Right lung (tissue), 10 donors: ENCODE results near the gene PSMC6. TPM values are rescaled to one million over a fixed set of nuclear protein-coding genes. Genes with fewer than 3 reads are reported as not detected.

Experiments used
- DNase-seq, 2 donors: peaks; one replicate each; pipeline ENCODE4 v3.0.0-alpha.2; 2013
- long read RNA-seq, 8 donors: transcript quantifications; one replicate each; lab custom pipeline, GENCODE V29; 2026
- polyA plus RNA-seq, 5 donors: library from polyadenylated mRNA; unstranded; fragments of 120-200 nt; gene quantifications; one replicate each; pipeline versions ENCODE4 v1.2.1 to v1.2.3, GENCODE V29; 2013; ENCODE audit warnings: inconsistent platforms in 1 of 5, low replicate concordance in 1 of 5; ENCODE audit not compliant: insufficient read length in 5 of 5, insufficient read depth in 1 of 5

Gene PSMC6
- polyA plus RNA-seq: 100 to 1,000 TPM; 130 to 191 (median 171) TPM
- long read RNA-seq, donor 1, transcript PSMC6-201 (14 exons, 2,188 nt): major isoform, 58 of 129 reads
- long read RNA-seq, donor 1, transcript PSMC6-217 (2 exons, 611 nt): minor isoform, 13 of 129 reads
- long read RNA-seq, donor 1, partial matches to known transcripts: 45 of 129 reads
- long read RNA-seq, donor 1, other reads (novel, unspliced or antisense): 6 of 129 reads
- long read RNA-seq, donor 2, transcript PSMC6-217 (2 exons, 611 nt): minor isoform, 5 of 60 reads
- long read RNA-seq, donor 2, transcript PSMC6-201 (14 exons, 2,188 nt): major isoform, 36 of 60 reads
- long read RNA-seq, donor 2, partial matches to known transcripts: 7 of 60 reads
- long read RNA-seq, donor 2, other reads (novel, unspliced or antisense): 10 of 60 reads
- long read RNA-seq, donor 3, transcript PSMC6-217 (2 exons, 611 nt): minor isoform, 11 of 71 reads
- long read RNA-seq, donor 3, transcript PSMC6-201 (14 exons, 2,188 nt): major isoform, 47 of 71 reads
- long read RNA-seq, donor 3, partial matches to known transcripts: 0 of 71 reads
- long read RNA-seq, donor 3, other reads (novel, unspliced or antisense): 5 of 71 reads
- long read RNA-seq, donor 4, transcript PSMC6-217 (2 exons, 611 nt): minor isoform, 6 of 36 reads
- long read RNA-seq, donor 4, transcript PSMC6-201 (14 exons, 2,188 nt): major isoform, 24 of 36 reads
- long read RNA-seq, donor 4, partial matches to known transcripts: 6 of 36 reads
- long read RNA-seq, donor 4, other reads (novel, unspliced or antisense): 0 of 36 reads
- long read RNA-seq, donor 5, transcript PSMC6-201 (14 exons, 2,188 nt): major isoform, 55 of 90 reads
- long read RNA-seq, donor 5, transcript PSMC6-217 (2 exons, 611 nt): minor isoform, 11 of 90 reads
- long read RNA-seq, donor 5, partial matches to known transcripts: 17 of 90 reads
- long read RNA-seq, donor 5, other reads (novel, unspliced or antisense): 0 of 90 reads
- long read RNA-seq, donor 6, transcript PSMC6-201 (14 exons, 2,188 nt): major isoform, 52 of 74 reads
- long read RNA-seq, donor 6, transcript PSMC6-217 (2 exons, 611 nt): minor isoform, 12 of 74 reads
- long read RNA-seq, donor 6, partial matches to known transcripts: 0 of 74 reads
- long read RNA-seq, donor 6, other reads (novel, unspliced or antisense): 5 of 74 reads
- long read RNA-seq, donor 7, transcript PSMC6-201 (14 exons, 2,188 nt): major isoform, 34 of 42 reads
- long read RNA-seq, donor 7, transcript PSMC6-217 (2 exons, 611 nt): minor isoform, 6 of 42 reads
- long read RNA-seq, donor 7, partial matches to known transcripts: 0 of 42 reads
- long read RNA-seq, donor 7, other reads (novel, unspliced or antisense): 0 of 42 reads
- long read RNA-seq, donor 8, transcript PSMC6-217 (2 exons, 611 nt): minor isoform, 6 of 40 reads
- long read RNA-seq, donor 8, transcript PSMC6-201 (14 exons, 2,188 nt): major isoform, 24 of 40 reads
- long read RNA-seq, donor 8, partial matches to known transcripts: 8 of 40 reads
- long read RNA-seq, donor 8, other reads (novel, unspliced or antisense): 0 of 40 reads

GRCh38 chr14:52706724-52707706 is at the start of gene PSMC6:
PSMC6 (plus strand) TSS chr14:52707200; CDS start chr14:52707220, 20 bp downstream.
- peak; percentile 92 to 93 for DNase-seq

GRCh38 chr14:52660325-52660724 is 46.7 kb upstream of the PSMC6 start:
- no peak for DNase-seq

- no peak for DNase-seq
These were observed 46.2 kb upstream of the PSMC6 start for GRCh38 chr14:52660832-52661231.

- no peak for DNase-seq
These were observed 45.7 kb upstream of the PSMC6 start for GRCh38 chr14:52661314-52661713.

- no peak for DNase-seq
These were observed 43.1 kb upstream of the PSMC6 start for GRCh38 chr14:52663850-52664249.

GRCh38 chr14:52678591-52678990 is 28.4 kb upstream of the PSMC6 start:
- no peak for DNase-seq

GRCh38 chr14:52683985-52684520 is 22.9 kb upstream of the PSMC6 start:
- DNase-seq: no peak

GRCh38 chr14:52686176-52686575 is 20.8 kb upstream of the PSMC6 start:
- no peak for DNase-seq

- DNase-seq: no peak
These were observed 15.8 kb upstream of the PSMC6 start for GRCh38 chr14:52690983-52691760.

- no peak for DNase-seq
These were observed 14.6 kb upstream of the PSMC6 start for GRCh38 chr14:52692248-52692962.

GRCh38 chr14:52693036-52693435 is 14.0 kb upstream of the PSMC6 start:
- no peak for DNase-seq

- DNase-seq: no peak
These were observed 13.5 kb upstream of the PSMC6 start for GRCh38 chr14:52693532-52693931.

GRCh38 chr14:52694761-52695480 is 12.1 kb upstream of the PSMC6 start:
- DNase-seq: peak; percentile 37 to 44

GRCh38 chr14:52695481-52696091 is 11.4 kb upstream of the PSMC6 start, which contains the start of gene ERO1A:
ERO1A (minus strand) TSS chr14:52695558; CDS start chr14:52695481, 77 bp downstream.
- DNase-seq: peak; percentile 83 to 84

- peak in 1 of 2 donors; percentile 40 for DNase-seq
These were observed 6.3 kb upstream of the PSMC6 start for GRCh38 chr14:52700701-52701172.

- no peak for DNase-seq
These were observed 5.8 kb upstream of the PSMC6 start for GRCh38 chr14:52701223-52701622.

GRCh38 chr14:52703225-52703624 is 3.8 kb upstream of the PSMC6 start:
- DNase-seq: no peak
